Frontal cortex (tissue), 4 donors: ENCODE data around the gene DENND1A. TPM values are rescaled to one million over a fixed set of nuclear protein-coding genes. Genes with fewer than 3 reads are reported as not detected.
A peak's percentile ranks its signal among the peaks of the same experiment; 100 is the strongest.

Experiments used
- DNase-seq, 2 donors: peaks; one replicate each; pipeline ENCODE4 v3.0.0; 2012; ENCODE audit warnings: low spot score in 2 of 2
- FAIRE-seq: peaks from 2 replicates; lab custom pipeline; 2012; peaks lifted over from hg19 to GRCh38; lab: Jason Lieb, UNC
- total RNA-seq: library from RNA; depleted of rRNA; stranded (reverse); fragments of >200 nt; gene quantifications from one replicate; pipeline ENCODE4 v1.2.3, GENCODE V29; 2014
- donor health status: control.
- donor health status: control.
- donor health status: control.

DENND1A gene
- total RNA-seq, 1 donor from 2014 or later: 17.9 TPM

- DNase-seq (no peak), FAIRE-seq (no peak)
These were observed 511.9 kb downstream of the DENND1A start for GRCh38 chr9:123418052-123418430.

- FAIRE-seq (no peak), DNase-seq (no peak)
These were observed 512.5 kb downstream of the DENND1A start for GRCh38 chr9:123417289-123418051.

- DNase-seq (no peak), FAIRE-seq (no peak)
These were observed 513.8 kb downstream of the DENND1A start for GRCh38 chr9:123416176-123416575.

- FAIRE-seq (no peak), DNase-seq (no peak)
These were observed 514.7 kb downstream of the DENND1A start for GRCh38 chr9:123414936-123415930.

GRCh38 chr9:123414204-123414603, 515.7 kb downstream of the DENND1A start:
- FAIRE-seq: no peak
- DNase-seq: no peak

- DNase-seq (no peak), FAIRE-seq (no peak)
These were observed 517.6 kb downstream of the DENND1A start for GRCh38 chr9:123412171-123412820.

GRCh38 chr9:123411636-123412035, 518.3 kb downstream of the DENND1A start:
- DNase-seq (no peak), FAIRE-seq (no peak)

GRCh38 chr9:123411191-123411590, 518.7 kb downstream of the DENND1A start:
- DNase-seq (no peak), FAIRE-seq (no peak)

GRCh38 chr9:123410281-123410910, 519.5 kb downstream of the DENND1A start:
- DNase-seq (no peak), FAIRE-seq (no peak)

- FAIRE-seq (no peak), DNase-seq (no peak)
These were observed 521.3 kb downstream of the DENND1A start for GRCh38 chr9:123408313-123409262.

- DNase-seq: no peak
- FAIRE-seq: no peak
These were observed 522.6 kb downstream of the DENND1A start for GRCh38 chr9:123407217-123407851.

GRCh38 chr9:123406691-123407216, 523.2 kb downstream of the DENND1A start:
- FAIRE-seq (no peak), DNase-seq (no peak)

GRCh38 chr9:123406016-123406415, 523.9 kb downstream of the DENND1A start:
- DNase-seq (no peak), FAIRE-seq (no peak)

- FAIRE-seq (no peak), DNase-seq (no peak)
These were observed 526.9 kb downstream of the DENND1A start for GRCh38 chr9:123402981-123403509.

- no peak for FAIRE-seq
These were observed 527.9 kb downstream of the DENND1A start for GRCh38 chr9:123401879-123402513.

GRCh38 chr9:123400926-123401503, 528.9 kb downstream of the DENND1A start:
- FAIRE-seq (no peak), DNase-seq (no peak)

More at GRCh38 chr9:123401879-123402513, 527.9 kb downstream of the DENND1A start:
- DNase-seq: peak; percentile 52 to 78

GRCh38 chr9:123399803-123400378, 530.0 kb downstream of the DENND1A start:
- FAIRE-seq: no peak
- DNase-seq: no peak
